GM19099 (cell line): ENCODE data around the gene PRKCG.

ENCODE experiments used
- POLR2A ChIP-seq: IDR thresholded peaks from 3 replicates; pipeline ENCODE4 v1.6.1; 2011; ENCODE audit warnings: low read depth; ENCODE audit not compliant: insufficient read length; ENCODE audit errors: extremely low read depth

PRKCG gene

DNA sequence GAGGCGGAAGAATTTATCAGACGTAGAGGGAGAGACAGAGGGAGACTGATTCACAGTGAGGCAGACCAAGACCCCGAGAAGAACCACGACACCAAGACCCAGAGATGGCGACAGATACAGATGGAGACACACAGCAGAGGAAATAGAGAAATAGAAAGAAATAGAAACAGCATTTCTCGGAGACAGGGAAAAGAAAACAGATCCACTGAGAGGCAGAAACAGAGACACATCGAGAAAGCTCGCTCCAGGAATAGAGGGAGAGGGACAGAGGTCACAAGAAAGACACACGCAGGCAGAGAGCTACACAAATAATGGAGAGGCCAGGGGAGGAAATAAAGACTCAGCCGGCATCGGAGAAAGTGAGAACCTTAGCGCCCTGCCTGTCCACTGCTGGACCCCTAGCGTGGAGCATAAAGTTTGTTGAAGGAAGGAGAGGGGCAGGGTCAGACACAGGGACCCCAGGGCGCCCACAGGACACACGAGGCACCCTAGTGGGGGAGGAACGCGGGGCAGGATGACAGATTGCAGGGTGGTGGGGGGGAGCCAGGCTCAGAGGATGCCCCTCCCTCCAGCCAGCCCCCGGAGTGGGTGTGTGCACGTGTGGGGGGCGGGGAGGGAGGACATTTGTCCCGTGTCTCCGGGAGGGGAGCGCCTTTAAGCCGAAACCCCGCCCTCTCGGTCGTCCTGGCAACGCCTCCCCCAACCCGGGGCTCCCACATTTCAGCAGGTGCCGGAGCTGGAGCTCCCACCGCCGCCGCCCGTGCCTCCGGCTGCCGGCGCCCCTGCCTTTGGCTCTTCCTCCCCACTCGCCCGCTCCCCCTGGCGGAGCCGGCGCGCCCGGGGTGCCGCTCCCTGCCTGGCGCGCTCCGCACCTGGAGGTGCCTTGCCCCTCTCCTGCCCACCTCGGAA is at the start of gene PRKCG:
PRKCG (plus strand) TSS at position 716 of the 909 bp plus-strand sequence. CDS start 298 bp downstream, outside the sequence.
- TF ChIP-seq POLR2A = no peak

DNA sequence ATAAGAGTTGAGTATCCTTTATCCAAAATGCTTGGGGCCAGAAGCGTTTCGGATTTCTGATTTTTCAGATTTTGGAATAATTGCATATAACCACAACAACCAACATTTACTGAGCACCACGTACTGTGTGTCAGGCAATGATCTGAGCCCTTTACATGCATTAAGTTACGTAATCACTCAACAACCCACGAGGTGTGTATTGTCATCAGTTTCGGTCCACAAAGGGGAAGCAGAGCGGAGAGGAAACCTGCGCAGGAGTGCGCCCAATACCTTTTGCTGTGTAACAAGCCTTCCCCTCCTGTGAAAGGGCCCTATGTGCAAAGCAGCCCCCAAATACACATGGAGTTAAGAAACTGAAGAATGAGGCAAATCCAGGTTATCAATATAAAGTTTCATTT is 37.1 kb upstream of the PRKCG start:
- no peak for TF ChIP-seq POLR2A

DNA sequence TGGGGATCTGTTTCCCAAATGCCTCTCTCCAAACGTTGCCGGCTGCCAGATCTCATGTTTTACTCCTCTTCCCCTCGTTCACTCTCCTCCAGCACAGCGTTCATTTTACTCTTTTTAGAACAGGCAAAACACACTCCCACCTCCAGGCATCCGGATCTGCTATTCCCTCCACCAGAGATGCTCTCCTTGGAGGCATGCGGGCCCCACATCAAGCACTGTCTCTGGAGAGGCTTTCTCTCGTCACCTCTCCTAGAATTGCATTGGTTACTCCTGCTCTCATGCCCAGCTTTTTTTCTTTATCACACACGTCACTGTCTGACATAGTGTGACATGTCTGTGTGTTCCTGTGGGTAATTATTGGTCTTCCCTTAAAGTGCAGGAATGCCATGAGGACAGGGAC is 34.4 kb upstream of the PRKCG start:
- no peak for TF ChIP-seq POLR2A

DNA sequence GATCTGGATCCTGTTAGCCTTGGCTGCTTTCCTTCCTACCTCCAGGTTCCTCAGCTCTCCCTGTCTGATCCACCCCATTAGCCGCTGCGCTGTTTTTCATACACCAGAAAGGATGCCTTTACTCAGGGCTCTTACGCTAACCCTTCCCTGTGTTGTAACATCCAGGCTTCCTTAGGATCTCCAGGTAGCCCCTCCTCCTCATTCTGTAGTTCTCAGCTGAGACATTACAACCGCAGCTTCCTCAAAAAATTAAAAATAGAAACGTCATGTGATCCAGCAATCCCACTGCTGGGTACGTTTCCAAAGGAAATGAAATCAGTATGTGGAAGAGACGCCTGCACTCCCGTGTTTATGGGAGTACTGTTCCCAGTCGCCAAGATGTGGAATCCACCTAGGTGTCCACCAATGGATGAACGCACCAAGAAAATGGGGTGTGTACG is 32.7 kb upstream of the PRKCG start:
- TF ChIP-seq POLR2A = no peak

DNA sequence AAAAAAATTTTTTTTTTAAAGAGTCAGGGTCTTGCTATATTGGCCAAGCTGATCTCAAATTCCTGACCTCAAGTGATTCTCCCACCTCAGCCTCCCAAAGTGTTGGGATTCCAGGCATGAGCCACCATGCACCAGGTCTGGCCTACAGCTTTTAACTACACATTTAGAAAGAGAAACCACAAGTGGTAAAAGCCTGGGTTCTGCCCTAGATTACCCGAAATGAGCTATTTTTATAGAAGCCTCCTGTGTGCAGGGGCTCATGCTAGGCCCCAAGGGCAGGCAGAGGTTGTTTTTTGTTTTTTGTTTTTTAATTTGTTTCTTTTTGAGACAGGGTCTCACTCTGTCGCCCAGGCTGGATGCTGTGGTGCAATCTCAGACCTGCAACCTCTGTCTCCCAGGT is 28.3 kb upstream of the PRKCG start:
- no peak for TF ChIP-seq POLR2A

DNA sequence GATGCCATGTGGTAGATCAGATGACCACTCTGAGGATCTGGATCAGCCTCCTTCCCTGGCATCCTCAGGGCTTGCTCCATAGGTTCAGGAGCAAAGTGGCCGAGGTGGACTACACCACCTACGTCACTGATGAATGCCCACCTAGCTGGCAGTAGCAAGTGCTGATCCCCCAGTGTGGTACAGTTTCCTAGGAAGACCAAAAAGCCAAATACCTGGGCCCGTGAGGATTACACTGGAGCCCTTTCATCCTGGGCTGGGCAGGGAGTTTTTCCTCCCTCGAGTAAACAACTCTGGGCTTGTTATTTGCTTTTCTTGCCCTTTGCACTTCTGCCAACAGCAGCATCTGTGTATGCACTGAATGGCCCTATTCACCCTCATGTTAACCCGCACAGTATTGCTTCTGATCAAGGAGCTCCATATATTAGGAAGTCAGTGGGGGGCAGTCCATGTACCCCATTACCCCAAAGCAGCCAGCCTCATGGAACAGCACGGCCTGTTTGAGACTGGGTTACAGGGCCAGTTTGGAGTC is 17.6 kb upstream of the PRKCG start:
- no peak for TF ChIP-seq POLR2A

DNA sequence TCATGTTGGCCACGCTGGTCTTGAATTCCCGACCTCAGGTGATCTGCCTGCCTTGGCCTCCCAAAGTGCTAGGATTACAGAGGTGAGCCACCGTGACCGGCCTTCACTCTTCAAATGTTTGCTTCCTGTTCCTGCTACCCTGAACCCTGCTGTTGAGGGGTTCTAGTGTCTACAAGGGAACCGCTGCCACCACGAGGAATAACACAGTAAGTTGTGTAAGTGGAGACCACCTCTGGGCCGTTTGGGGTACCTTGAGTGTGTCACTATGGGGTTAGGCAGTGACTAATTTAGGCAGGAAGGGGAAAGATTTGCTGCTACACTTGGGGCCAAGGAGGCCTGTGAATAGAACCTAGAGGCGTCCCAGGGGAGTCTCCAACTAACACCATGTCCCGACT is 16.5 kb upstream of the PRKCG start:
- TF ChIP-seq POLR2A = no peak

DNA sequence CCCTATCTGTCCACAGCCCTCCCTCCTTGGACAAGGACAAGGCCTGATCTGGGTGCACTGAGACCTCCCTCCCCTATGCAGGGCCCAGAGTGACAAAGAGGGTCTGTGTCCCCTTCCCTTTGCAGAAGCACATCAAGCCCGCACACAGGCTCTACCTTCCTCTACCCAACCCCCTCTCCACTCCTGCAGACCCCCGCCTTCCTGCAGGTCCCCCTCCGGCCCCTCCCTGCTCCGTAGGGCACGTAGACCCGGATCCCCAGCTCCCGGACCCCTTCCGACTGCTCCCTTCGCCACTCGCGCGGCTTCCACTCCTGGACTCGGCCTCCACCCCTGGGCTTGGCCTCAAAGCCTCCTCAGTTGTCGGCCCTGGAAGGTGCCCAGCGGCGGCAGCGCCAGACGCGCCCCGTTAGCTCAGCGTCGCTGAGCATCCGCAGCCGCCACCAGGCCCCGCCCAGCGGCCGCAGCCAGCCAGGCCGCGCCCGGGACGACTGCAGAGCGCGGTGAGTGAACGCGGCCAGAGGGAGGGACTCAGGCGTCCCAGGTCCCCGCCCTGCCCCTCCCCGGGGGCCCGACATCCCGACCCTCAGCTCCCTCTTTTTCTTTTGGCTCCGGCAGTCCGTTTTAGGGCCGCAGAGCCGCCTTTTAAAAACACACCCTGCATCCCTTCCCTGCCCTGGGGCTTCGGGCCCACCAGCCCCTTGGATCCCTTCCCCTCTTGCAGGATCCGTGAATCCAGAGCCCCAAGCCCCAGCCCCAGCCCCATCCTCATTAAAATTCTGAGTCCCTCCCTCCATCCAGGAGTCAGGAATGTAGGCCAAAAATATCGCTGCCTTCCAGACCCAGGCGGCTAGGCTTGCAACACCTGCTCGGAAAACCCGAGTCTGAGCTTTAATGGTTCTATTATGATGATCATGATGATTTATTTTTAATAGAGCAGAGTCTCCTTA is 15.8 kb upstream of the PRKCG start:
- peak; percentile 49 for TF ChIP-seq POLR2A

DNA sequence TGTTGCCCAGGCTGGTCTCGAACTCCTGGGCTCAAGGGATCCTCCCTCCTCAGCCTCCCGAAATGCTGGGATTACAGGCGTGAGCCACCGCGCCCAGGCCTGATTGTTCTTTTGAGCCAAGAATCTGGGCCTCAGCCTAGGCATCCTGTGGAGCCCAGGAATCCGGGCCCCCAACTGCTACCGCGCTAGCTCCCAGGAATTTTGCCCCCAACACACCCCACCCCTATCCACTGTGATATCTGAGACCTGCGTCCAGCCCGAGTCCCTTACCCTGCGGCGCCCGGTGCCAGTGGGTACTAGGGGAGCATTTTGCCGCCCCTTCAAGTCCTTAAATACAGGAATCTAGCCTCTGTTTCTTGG is 15.2 kb upstream of the PRKCG start:
- no peak for TF ChIP-seq POLR2A

DNA sequence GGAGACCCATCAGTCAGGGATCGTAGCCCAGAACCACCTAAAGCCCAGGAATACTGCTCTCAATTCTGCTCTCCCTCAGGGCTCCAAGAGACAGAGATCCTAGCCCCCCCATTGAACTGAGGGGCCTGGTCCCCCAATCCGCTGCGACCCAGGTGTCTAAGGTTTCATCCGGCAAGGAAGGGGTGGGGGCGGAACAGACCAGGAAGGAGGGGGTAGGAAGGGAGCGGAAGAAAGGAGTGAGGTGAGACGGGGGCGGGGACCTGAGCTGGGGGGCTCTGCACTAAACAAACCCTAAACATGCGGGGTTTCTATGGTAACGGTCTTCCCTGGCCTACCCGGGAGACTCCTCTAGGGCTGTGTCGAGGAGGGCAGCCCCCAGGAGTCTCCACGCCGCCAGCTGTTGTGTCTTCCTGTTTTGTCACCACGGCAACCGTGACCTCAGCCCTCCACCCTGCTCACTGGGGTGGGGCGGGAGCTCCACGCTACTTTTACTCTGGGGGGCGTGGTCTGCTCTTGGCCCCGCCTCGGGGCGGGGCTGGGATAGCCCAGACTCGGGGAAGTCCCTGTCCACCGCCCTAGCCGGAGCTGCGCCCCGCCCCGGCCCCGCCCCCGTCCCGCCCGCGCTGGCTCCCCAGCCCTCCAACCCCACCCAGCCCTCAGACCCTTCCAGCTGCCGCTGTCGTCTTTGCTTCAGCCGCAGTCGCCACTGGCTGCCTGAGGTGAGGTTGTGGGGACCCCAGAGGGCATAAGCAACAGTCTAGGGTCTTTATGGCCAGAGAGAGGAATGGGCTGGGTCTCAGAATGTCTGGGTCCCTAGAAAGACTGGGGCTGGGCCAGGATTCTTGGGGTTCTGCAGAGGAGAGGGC is 14.5 kb upstream of the PRKCG start, which contains the start of gene MYADM:
MYADM (plus strand) TSS at position 659 of the 866 bp plus-strand sequence. CDS start 5,647 bp downstream, outside the sequence.
- peak; percentile 64 for TF ChIP-seq POLR2A

DNA sequence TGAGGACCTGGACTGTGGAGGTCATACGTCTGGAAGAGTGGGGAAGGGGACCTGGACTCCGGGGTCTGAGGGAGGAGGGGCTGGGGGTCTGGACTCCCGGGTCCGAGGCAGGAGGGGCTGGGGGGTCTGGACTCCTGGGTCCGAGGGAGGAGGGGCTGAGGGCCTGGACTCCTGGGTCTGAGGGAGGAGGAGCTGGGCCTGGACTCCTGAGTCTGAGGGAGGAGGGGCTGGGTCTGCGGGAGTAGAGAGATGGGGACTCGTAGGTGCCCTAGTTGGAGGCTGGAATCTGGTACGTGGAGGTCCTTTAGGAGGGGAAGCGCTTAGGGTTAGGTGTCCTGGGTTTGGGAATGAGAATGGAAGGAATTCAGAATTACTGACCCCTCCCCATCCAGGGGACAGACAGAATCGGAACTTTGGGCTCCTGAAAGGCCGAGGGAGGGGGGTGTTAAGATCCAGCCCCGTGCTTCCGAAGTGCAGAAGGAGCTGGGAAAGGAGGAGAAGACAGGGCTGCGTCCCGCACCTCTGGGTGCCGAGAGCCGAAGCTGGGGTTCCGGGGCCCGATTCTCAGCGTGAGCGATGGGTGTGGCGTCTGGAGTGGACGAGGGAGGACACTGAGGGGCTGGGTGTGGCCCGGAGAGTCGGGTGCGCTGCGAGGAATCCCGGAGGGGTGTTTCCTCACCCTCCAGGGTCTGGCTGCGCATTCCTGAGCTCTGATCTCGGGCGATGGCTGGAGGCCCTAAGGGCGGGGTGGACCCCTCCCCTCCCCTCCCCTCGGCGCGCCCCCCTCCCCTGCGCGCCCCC is 13.7 kb upstream of the PRKCG start:
- TF ChIP-seq POLR2A = no peak

DNA sequence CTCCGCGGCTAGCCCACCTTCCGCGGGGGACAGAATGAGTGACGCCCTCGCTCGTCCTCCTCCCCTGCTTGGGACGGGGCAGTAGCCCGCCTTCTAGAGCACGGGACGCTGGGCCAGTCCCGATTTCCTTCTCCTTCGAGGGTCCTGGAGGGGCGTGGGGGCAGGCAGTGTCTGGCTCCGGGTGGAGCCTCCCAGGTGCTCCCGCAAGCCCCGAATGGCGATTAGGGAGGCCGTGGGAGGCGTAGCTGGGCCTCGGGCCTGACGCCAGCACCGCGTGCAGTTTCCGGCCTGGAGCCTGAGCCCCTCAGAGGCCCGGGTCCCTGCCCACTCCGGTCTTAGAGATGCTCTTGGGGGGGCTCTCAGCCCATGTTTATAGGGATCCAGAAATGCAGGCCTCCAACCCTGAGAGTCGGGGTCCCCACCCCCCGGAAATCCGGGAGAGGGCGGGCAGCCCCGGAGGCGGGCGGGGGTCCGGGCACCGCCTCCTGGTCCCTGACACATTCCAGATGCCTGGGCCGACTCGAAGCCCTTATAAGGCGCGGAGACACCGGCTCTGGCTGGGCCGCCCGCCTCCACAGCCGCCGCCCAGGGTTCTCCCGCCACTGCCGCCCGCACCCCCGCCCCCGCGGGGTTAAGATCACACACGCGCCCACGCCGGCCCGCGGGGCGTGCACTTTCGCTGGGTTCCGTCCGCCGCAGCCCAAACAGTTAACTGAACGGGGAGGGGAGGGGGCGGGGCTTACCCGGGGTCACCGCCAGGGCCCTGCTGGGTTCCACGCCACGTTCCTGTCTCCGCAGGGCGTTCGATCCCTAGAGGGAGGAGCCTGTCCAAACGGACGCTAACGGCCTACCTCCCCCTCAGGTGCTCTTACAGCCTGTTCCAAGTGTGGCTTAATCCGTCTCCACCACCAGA is 12.8 kb upstream of the PRKCG start:
- no peak for TF ChIP-seq POLR2A

DNA sequence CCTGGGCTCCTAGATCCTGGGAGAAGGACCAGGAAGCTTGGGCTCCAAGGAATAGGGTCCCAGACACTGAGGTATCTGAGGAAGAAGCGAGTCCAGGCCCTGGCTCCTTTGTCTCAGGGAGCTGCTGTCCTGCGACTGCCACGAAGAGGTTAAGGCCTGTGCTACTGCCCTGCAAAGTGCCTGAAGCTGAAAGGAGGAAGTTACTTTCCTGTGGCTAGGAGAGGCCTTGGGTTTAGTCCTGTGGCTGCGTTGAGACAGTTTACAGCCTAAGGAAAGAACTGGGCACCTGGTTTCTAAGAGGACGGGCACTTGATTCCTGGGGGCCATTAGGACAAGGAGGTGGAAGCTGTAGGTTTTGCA is 11.5 kb upstream of the PRKCG start:
- TF ChIP-seq POLR2A = no peak
